K562 (cell line): ENCODE results near the gene SAMD9L. TPM values are rescaled to one million over a fixed set of nuclear protein-coding genes. Genes with fewer than 3 reads are reported as not detected.
A peak's percentile ranks its signal among the peaks of the same experiment; 100 is the strongest.

Experiments
- DLX4 ChIP-seq: fragments of 250-450 bp; sonication (Bioruptor Pico); IDR thresholded peaks from 2 replicates; pipeline ENCODE4 v1.6.1; 2021; ENCODE audit warnings: mild to moderate bottlenecking
- GATAD2A ChIP-seq: fragments of 450-650 bp; IDR thresholded peaks from 2 replicates; pipeline ENCODE4 v1.6.1; 2017
- JUNB ChIP-seq: fragments of 450-650 bp; formaldehyde crosslinking; conservative IDR thresholded peaks from 2 replicates; pipeline ENCODE4 v1.4.0; 2020; ENCODE audit warnings: mild to moderate bottlenecking
- MTF1 ChIP-seq: fragments of 250-450 bp; sonication (Bioruptor Pico); IDR thresholded peaks from 2 replicates; pipeline ENCODE4 v1.9.0; 2021; ENCODE audit warnings: moderate library complexity, mild to moderate bottlenecking, inconsistent platforms, borderline replicate concordance
- POU5F1 ChIP-seq: fragments of 150-350 bp; IDR thresholded peaks from 2 replicates; pipeline ENCODE4 v1.6.1; 2014; ENCODE audit warnings: borderline replicate concordance, low read length, low read depth, mild to moderate bottlenecking; ENCODE audit not compliant: partially characterized antibody
- RBM34 ChIP-seq: fragments of 200-400 bp; formaldehyde crosslinking; IDR thresholded peaks from 2 replicates; pipeline ENCODE4 v1.6.1; 2018; ENCODE audit warnings: low read length, borderline replicate concordance; ENCODE audit not compliant: insufficient read depth
- SMC3 ChIP-seq: conservative IDR thresholded peaks from 2 replicates; pipeline ENCODE4 v1.6.1; 2011; ENCODE audit warnings: low read depth, low read length, improper control_type of control experiment; ENCODE audit not compliant: insufficient read depth
- TAF15 ChIP-seq: fragments of 200-400 bp; formaldehyde crosslinking; IDR thresholded peaks from 2 replicates; pipeline ENCODE4 v1.6.1; 2017; ENCODE audit warnings: mild to moderate bottlenecking, low read depth, low read length, moderate library complexity
- ZNF407 ChIP-seq: fragments of 450-650 bp; IDR thresholded peaks from 2 replicates; pipeline ENCODE4 v1.6.1; 2016; ENCODE audit warnings: low read depth
- polyA plus RNA-seq, 8 experiments: library from polyadenylated mRNA; depleted of rRNA in 4 of 8; stranded (reverse) in 5 of 8; unstranded in 3 of 8; fragments of >200 nt; fragmentation: Nextera tagmentation in 2 of 8; fragmentation: Illumina TruSeq in 1 of 8; extraction: Ambion mirVana in 2 of 8; extraction: Trizol in 1 of 8; gene quantifications; 2 replicates each; pipeline versions ENCODE4 v1.2.1 to v1.2.3, GENCODE V29; 2011 to 2014; ENCODE audit warnings: inconsistent platforms in 1 of 8, missing spikeins in 1 of 8
- total RNA-seq, 7 experiments: library from RNA; depleted of rRNA in 6 of 7; stranded (reverse); fragments of >200 nt in 6 of 7; fragmentation: Illumina TruSeq in 2 of 7; extraction: Trizol in 2 of 7; gene quantifications; 2 replicates each; pipeline versions ENCODE4 v1.2.1 to v1.2.3, GENCODE V29; 2011 to 2021; ENCODE audit warnings: low replicate concordance in 1 of 7
- TF ChIP-seq, protein P1 (sequence below): fragments of 200-800 bp; sonication (Bioruptor generic); IDR thresholded peaks from 2 replicates; pipeline ENCODE4 v1.6.1; 2016; ENCODE audit warnings: missing genetic modification characterization, missing compliant biosample characterization
- TF ChIP-seq, protein P2 (sequence below): fragments of 450-650 bp; IDR thresholded peaks from 2 replicates; pipeline ENCODE4 v1.6.1; 2016

SAMD9L gene
- total and polyA plus RNA-seq, 9 of the 15 experiments (the other 6 are each of a cell fraction or from before 2014, with no cell fraction given): 0.15 to 1.0 (median 0.48) TPM

GRCh38 chr7:93148727-93149126, 542 bp upstream of the SAMD9L start (continued):
- TF ChIP-seq, protein P1, sequence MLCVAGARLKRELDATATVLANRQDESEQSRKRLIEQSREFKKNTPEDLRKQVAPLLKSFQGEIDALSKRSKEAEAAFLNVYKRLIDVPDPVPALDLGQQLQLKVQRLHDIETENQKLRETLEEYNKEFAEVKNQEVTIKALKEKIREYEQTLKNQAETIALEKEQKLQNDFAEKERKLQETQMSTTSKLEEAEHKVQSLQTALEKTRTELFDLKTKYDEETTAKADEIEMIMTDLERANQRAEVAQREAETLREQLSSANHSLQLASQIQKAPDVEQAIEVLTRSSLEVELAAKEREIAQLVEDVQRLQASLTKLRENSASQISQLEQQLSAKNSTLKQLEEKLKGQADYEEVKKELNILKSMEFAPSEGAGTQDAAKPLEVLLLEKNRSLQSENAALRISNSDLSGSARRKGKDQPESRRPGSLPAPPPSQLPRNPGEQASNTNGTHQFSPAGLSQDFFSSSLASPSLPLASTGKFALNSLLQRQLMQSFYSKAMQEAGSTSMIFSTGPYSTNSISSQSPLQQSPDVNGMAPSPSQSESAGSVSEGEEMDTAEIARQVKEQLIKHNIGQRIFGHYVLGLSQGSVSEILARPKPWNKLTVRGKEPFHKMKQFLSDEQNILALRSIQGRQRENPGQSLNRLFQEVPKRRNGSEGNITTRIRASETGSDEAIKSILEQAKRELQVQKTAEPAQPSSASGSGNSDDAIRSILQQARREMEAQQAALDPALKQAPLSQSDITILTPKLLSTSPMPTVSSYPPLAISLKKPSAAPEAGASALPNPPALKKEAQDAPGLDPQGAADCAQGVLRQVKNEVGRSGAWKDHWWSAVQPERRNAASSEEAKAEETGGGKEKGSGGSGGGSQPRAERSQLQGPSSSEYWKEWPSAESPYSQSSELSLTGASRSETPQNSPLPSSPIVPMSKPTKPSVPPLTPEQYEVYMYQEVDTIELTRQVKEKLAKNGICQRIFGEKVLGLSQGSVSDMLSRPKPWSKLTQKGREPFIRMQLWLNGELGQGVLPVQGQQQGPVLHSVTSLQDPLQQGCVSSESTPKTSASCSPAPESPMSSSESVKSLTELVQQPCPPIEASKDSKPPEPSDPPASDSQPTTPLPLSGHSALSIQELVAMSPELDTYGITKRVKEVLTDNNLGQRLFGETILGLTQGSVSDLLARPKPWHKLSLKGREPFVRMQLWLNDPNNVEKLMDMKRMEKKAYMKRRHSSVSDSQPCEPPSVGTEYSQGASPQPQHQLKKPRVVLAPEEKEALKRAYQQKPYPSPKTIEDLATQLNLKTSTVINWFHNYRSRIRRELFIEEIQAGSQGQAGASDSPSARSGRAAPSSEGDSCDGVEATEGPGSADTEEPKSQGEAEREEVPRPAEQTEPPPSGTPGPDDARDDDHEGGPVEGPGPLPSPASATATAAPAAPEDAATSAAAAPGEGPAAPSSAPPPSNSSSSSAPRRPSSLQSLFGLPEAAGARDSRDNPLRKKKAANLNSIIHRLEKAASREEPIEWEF (CRISPR knock-in tag): peak; percentile 86
- TF ChIP-seq SMC3 (no peak), DLX4 (CRISPR knock-in tag) (no peak), JUNB (CRISPR knock-in tag) (no peak), MTF1 (CRISPR knock-in tag) (no peak), RBM34 (no peak), TAF15 (no peak), GATAD2A (no peak), POU5F1 (no peak), ZNF407 (no peak)
- TF ChIP-seq, protein P2, sequence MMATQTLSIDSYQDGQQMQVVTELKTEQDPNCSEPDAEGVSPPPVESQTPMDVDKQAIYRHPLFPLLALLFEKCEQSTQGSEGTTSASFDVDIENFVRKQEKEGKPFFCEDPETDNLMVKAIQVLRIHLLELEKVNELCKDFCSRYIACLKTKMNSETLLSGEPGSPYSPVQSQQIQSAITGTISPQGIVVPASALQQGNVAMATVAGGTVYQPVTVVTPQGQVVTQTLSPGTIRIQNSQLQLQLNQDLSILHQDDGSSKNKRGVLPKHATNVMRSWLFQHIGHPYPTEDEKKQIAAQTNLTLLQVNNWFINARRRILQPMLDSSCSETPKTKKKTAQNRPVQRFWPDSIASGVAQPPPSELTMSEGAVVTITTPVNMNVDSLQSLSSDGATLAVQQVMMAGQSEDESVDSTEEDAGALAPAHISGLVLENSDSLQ: no peak
